ENCODE data around the gene PPTC7. TPM values are rescaled to one million over a fixed set of nuclear protein-coding genes. Genes with fewer than 3 reads are reported as not detected.

PPTC7 gene
- total and polyA plus RNA-seq, 7 donors = 16.1 to 30.3 (median 21.0) TPM

Small RNA genes lying within 50 kb of the gene (small RNA-seq; reads per million reads assigned to genes)
- gene RF00278 = 0 reads per million in 3 donors
- gene RN7SL387P = 0 reads per million in 3 donors

Other genes with a start within 250 kb of the PPTC7 start
- 10 to 100 TPM; 29.9 to 65.6 (median 53.0) TPM for gene ANAPC7, start 179.6 kb downstream of the PPTC7 start, total RNA-seq
- 10 to 100 TPM in 2 of 3 donors, 1 to 10 TPM in 1; 9.6 to 31.8 (median 17.6) TPM for gene ANAPC7, start 179.6 kb downstream of the PPTC7 start, polyA plus RNA-seq
- 100 to 1,000 TPM; 156 to 304 (median 231) TPM for gene ARPC3, start 133.0 kb downstream of the PPTC7 start, total RNA-seq
- gene ARPC3, start 133.0 kb downstream of the PPTC7 start, polyA plus RNA-seq = 100 to 1,000 TPM; 411 to 982 (median 634) TPM
- 10 to 100 TPM; 16.1 to 22.8 (median 20.6) TPM for gene GPN3, start 115.1 kb downstream of the PPTC7 start, total RNA-seq
- 10 to 100 TPM; 12.6 to 17.3 (median 12.9) TPM for gene GPN3, start 115.1 kb downstream of the PPTC7 start, polyA plus RNA-seq
- 10 to 100 TPM in 1 of 4 donors, 1 to 10 TPM in 3; 7.5 to 13.0 (median 8.3) TPM for gene FAM216A, start 114.5 kb downstream of the PPTC7 start, total RNA-seq
- gene FAM216A, start 114.5 kb downstream of the PPTC7 start, polyA plus RNA-seq = 1 to 10 TPM; 1.6 to 5.7 (median 2.4) TPM
- 100 to 1,000 TPM; 120 to 209 (median 172) TPM for gene VPS29, start 81.2 kb downstream of the PPTC7 start, total RNA-seq
- 100 to 1,000 TPM; 157 to 281 (median 206) TPM for gene VPS29, start 81.2 kb downstream of the PPTC7 start, polyA plus RNA-seq
- under 1 TPM; 0.41 to 0.71 (median 0.61) TPM for gene RAD9B, start 81.0 kb downstream of the PPTC7 start, total RNA-seq
- gene RAD9B, start 81.0 kb downstream of the PPTC7 start, polyA plus RNA-seq = under 1 TPM in 2 of 3 donors, not detected in 1; 0.36 to 0.46 TPM
- gene TCTN1, start 30.8 kb upstream of the PPTC7 start, total RNA-seq = 10 to 100 TPM; 34.6 to 38.6 (median 35.6) TPM
- 1 to 10 TPM in 2 of 3 donors, under 1 TPM in 1; 0.92 to 8.7 (median 6.6) TPM for gene TCTN1, start 30.8 kb upstream of the PPTC7 start, polyA plus RNA-seq
- 1 to 10 TPM; 3.8 to 9.7 (median 6.6) TPM for gene HVCN1, start 105.8 kb upstream of the PPTC7 start, total RNA-seq
- gene HVCN1, start 105.8 kb upstream of the PPTC7 start, polyA plus RNA-seq = 10 to 100 TPM in 1 of 3 donors, 1 to 10 TPM in 2; 1.8 to 26.3 (median 4.2) TPM
- 100 to 1,000 TPM; 140 to 208 (median 171) TPM for gene PPP1CC, start 159.6 kb upstream of the PPTC7 start, total RNA-seq
- gene PPP1CC, start 159.6 kb upstream of the PPTC7 start, polyA plus RNA-seq = 100 to 1,000 TPM; 107 to 272 (median 153) TPM

Measured in sigmoid colon (tissue), 7 donors.